Gastroesophageal sphincter (tissue), 3 donors: ENCODE results near the gene MLLT3.

Experiments
- CTCF ChIP-seq, 4 experiments: fragments of 200-600 bp in 2 of 4; fragments of 450-650 bp in 2 of 4; sonication (generic) in 1 of 4; IDR thresholded peaks; one replicate each; pipeline ENCODE4 v1.5.1; 2017 to 2019; ENCODE audit warnings: antibody characterized with exemption in 4 of 4, mild to moderate bottlenecking in 2 of 4, moderate library complexity in 2 of 4
- EP300 ChIP-seq: sonication (generic); formaldehyde crosslinking; IDR thresholded peaks from one replicate; pipeline ENCODE4 v1.6.1; 2017; ENCODE audit warnings: antibody characterized with exemption, mild to moderate bottlenecking
- POLR2A ChIP-seq, 2 donors: fragments of 450-650 bp; IDR thresholded peaks; one replicate each; pipeline ENCODE4 v1.6.1; 2017; ENCODE audit warnings: antibody characterized with exemption in 2 of 2, mild to moderate bottlenecking in 2 of 2, moderate library complexity in 1 of 2
- POLR2AphosphoS5 ChIP-seq: sonication (generic); formaldehyde crosslinking; IDR thresholded peaks from one replicate; pipeline ENCODE4 v1.6.1; 2017; ENCODE audit warnings: antibody characterized with exemption

- TF ChIP-seq CTCF (IDR thresholded peaks at IDR 0.05) (no peak), POLR2A (IDR thresholded peaks at IDR 0.05) (no peak), POLR2AphosphoS5 (no peak), EP300 (no peak)
Measured at GRCh38 chr9:20478786-20479185, 143.5 kb downstream of the MLLT3 start.
